Liver (tissue), 3 donors: ENCODE results near the gene REXO1.

Experiments
- CTCF ChIP-seq: fragments of 150-350 bp; IDR thresholded peaks from 2 replicates; pipeline ENCODE4 v1.5.1; 2017; ENCODE audit warnings: improper control_type of control experiment, low read depth, low read length; ENCODE audit not compliant: missing input control
- EGR1 ChIP-seq, 2 donors: IDR thresholded peaks; 2 replicates each; pipeline ENCODE4 v1.6.1; 2016 to 2018; ENCODE audit warnings: antibody characterized with exemption in 2 of 2, low read depth in 2 of 2
- FOXA1 ChIP-seq: IDR thresholded peaks from 2 replicates; pipeline ENCODE4 v1.6.1; 2016; ENCODE audit warnings: antibody characterized with exemption
- GABPA ChIP-seq, 2 donors: IDR thresholded peaks in 1 of 2; conservative IDR thresholded peaks in 1 of 2; 2 replicates each; pipeline ENCODE4 v1.6.1; 2016; ENCODE audit warnings: antibody characterized with exemption in 2 of 2, mild to moderate bottlenecking in 1 of 2, moderate library complexity in 1 of 2
- HNF4A ChIP-seq, 2 donors: conservative IDR thresholded peaks; 2 replicates each; pipeline ENCODE4 v1.6.1; 2016; ENCODE audit warnings: antibody characterized with exemption in 2 of 2, mild to moderate bottlenecking in 2 of 2
- JUND ChIP-seq, 2 donors: IDR thresholded peaks; 2 replicates each; pipeline ENCODE4 v1.6.1; 2016; ENCODE audit warnings: antibody characterized with exemption in 2 of 2
- MAX ChIP-seq: IDR thresholded peaks from 2 replicates; pipeline ENCODE4 v1.6.1; 2016; ENCODE audit warnings: antibody characterized with exemption
- RAD21 ChIP-seq, 2 donors: IDR thresholded peaks; 2 replicates each; pipeline ENCODE4 v1.6.1; 2016; ENCODE audit warnings: antibody characterized with exemption in 2 of 2, mild to moderate bottlenecking in 2 of 2
- REST ChIP-seq: IDR thresholded peaks from 2 replicates; pipeline ENCODE4 v1.6.1; 2016; ENCODE audit warnings: antibody characterized with exemption, mild to moderate bottlenecking
- RXRA ChIP-seq, 2 donors: IDR thresholded peaks; 2 replicates each; pipeline ENCODE4 v1.6.1; 2017 to 2018; ENCODE audit warnings: antibody characterized with exemption in 2 of 2, mild to moderate bottlenecking in 1 of 2
- SP1 ChIP-seq: IDR thresholded peaks from 2 replicates; pipeline ENCODE4 v1.6.1; 2018; ENCODE audit warnings: antibody characterized with exemption, mild to moderate bottlenecking
- TAF1 ChIP-seq: conservative IDR thresholded peaks from 2 replicates; pipeline ENCODE4 v1.6.1; 2016; ENCODE audit warnings: antibody characterized with exemption, mild to moderate bottlenecking
- YY1 ChIP-seq: IDR thresholded peaks from 2 replicates; pipeline ENCODE4 v1.6.1; 2016; ENCODE audit warnings: antibody characterized with exemption, mild to moderate bottlenecking
- donor health status: healthy.
- donor health status: healthy.

- TF ChIP-seq CTCF (no peak), JUND (IDR thresholded peaks at IDR 0.05) (no peak), RAD21 (IDR thresholded peaks at IDR 0.05) (no peak), REST (no peak), MAX (no peak), EGR1 (IDR thresholded peaks at IDR 0.05; ENCODE audit: low read depth in 2 of 2) (no peak), TAF1 (no peak), RXRA (IDR thresholded peaks at IDR 0.05) (no peak), FOXA1 (no peak), YY1 (no peak), GABPA (IDR thresholded peaks at IDR 0.05 in 1 of 2, conservative IDR thresholded peaks at IDR 0.05 in 1 of 2) (no peak), HNF4A (conservative IDR thresholded peaks at IDR 0.05) (no peak), SP1 (no peak)
These were observed 63.0 kb downstream of the REXO1 start for GRCh38 chr19:1785310-1785709.
